Body of pancreas (tissue), 4 donors: ENCODE measurements around the gene PDE11A.

ENCODE experiments used
- POLR2A ChIP-seq, 3 donors: fragments of 450-650 bp; IDR thresholded peaks; one replicate each; pipeline ENCODE4 v1.6.1; 2016; ENCODE audit warnings: antibody characterized with exemption in 3 of 3, mild to moderate bottlenecking in 2 of 3
- TF ChIP-seq, protein P1 (sequence below), 7 experiments: fragments of 450-650 bp in 4 of 7; fragments of 200-600 bp in 3 of 7; sonication (generic) in 3 of 7; IDR thresholded peaks; one replicate each; pipeline ENCODE4 v1.5.1; 2016 to 2019; ENCODE audit warnings: antibody characterized with exemption in 7 of 7

DNA sequence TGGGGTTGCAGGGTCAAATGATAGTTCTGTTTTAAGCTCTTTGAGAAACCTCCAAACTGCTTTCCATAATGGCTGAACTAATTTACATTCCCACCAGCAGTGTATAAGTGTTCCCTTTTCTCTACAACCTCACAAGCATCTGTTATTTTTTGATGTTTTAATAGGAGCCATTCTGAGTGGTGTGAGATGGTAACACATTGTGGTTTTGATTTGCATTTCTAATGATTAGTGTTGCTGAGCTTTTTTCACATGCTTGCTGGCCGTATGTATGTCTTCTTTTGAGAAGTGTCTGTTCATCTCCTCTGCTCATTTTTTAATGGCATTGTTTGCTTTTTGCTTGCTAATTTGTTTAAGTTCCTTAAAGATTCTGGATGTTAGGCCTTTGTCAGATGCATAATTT, 107.7 kb downstream of the PDE11A start:
- TF ChIP-seq, protein P1, sequence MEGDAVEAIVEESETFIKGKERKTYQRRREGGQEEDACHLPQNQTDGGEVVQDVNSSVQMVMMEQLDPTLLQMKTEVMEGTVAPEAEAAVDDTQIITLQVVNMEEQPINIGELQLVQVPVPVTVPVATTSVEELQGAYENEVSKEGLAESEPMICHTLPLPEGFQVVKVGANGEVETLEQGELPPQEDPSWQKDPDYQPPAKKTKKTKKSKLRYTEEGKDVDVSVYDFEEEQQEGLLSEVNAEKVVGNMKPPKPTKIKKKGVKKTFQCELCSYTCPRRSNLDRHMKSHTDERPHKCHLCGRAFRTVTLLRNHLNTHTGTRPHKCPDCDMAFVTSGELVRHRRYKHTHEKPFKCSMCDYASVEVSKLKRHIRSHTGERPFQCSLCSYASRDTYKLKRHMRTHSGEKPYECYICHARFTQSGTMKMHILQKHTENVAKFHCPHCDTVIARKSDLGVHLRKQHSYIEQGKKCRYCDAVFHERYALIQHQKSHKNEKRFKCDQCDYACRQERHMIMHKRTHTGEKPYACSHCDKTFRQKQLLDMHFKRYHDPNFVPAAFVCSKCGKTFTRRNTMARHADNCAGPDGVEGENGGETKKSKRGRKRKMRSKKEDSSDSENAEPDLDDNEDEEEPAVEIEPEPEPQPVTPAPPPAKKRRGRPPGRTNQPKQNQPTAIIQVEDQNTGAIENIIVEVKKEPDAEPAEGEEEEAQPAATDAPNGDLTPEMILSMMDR (IDR thresholded peaks at IDR 0.05): no peak
- no peak for TF ChIP-seq POLR2A (IDR thresholded peaks at IDR 0.05)
